Heart right ventricle (tissue), 16 donors: ENCODE data around the gene EPC2. TPM values are rescaled to one million over a fixed set of nuclear protein-coding genes. Genes with fewer than 3 reads are reported as not detected.

Experiments
- ATAC-seq, 8 donors: fragments of 200-7000 bp; cut with Tn5 transposase; one replicate each; pipeline ENCODE4 v1.9.1; 2020; ENCODE audit warnings: mild to moderate bottlenecking in 8 of 8, moderate library complexity in 8 of 8, moderate number of reproducible peaks in 1 of 8
- DNase-seq, 2 donors: peaks; one replicate each; pipeline ENCODE4 v3.0.0-alpha.2; 2020
- H3K27ac ChIP-seq, 10 donors: fragments of 200-600 bp; sonication (generic) in 2 of 10; one replicate each; pipeline versions ENCODE4 v1.5.0 to v1.8.0; 2020 to 2022; ENCODE audit warnings: mild to moderate bottlenecking in 3 of 10
- H3K27me3 ChIP-seq, 7 donors: fragments of 200-600 bp; one replicate each; pipeline ENCODE4 v1.8.0; 2021 to 2022; ENCODE audit warnings: mild to moderate bottlenecking in 2 of 7
- H3K36me3 ChIP-seq, 9 donors: fragments of 200-600 bp; sonication (generic) in 1 of 9; one replicate each; pipeline versions ENCODE4 v1.5.0 to v1.8.0; 2020 to 2022; ENCODE audit warnings: mild to moderate bottlenecking in 2 of 9
- H3K4me1 ChIP-seq, 9 donors: fragments of 200-600 bp; sonication (generic) in 1 of 9; one replicate each; pipeline versions ENCODE4 v1.5.0 to v1.8.0; 2020 to 2022; ENCODE audit warnings: mild to moderate bottlenecking in 4 of 9
- H3K4me3 ChIP-seq, 10 donors: fragments of 200-600 bp; sonication (generic) in 2 of 10; one replicate each; pipeline versions ENCODE4 v1.5.0 to v1.8.0; 2020 to 2022; ENCODE audit warnings: mild to moderate bottlenecking in 7 of 10, moderate library complexity in 2 of 10
- H3K9me3 ChIP-seq, 11 donors: fragments of 200-600 bp in 10 of 11; sonication (generic) in 2 of 11; one replicate each; pipeline versions ENCODE4 v1.5.0 to v1.8.0; 2013 to 2022; ENCODE audit warnings: mild to moderate bottlenecking in 2 of 11, control low read depth in 1 of 11, moderate library complexity in 1 of 11
- CTCF ChIP-seq, 9 donors: fragments of 200-600 bp; sonication (generic) in 2 of 9; IDR thresholded peaks; one replicate each; pipeline versions ENCODE4 v1.5.0 to v1.8.0; 2021 to 2022; ENCODE audit warnings: antibody characterized with exemption in 9 of 9, mild to moderate bottlenecking in 5 of 9, moderate library complexity in 1 of 9
- WGBS, 2 donors: extraction: QIAGEN DNeasy Blood & Tissue Kit; methylation state at CpG; one replicate each; pipeline ENCODE4 v1.1.7; 2013; ENCODE audit warnings: inconsistent platforms in 1 of 2; 5-methylcytosine and 5-hydroxymethylcytosine counted together
- intact Hi-C, 10 donors: fragments of 100-400 bp; cut with DNase I; formaldehyde crosslinking; loops; one replicate each; pipeline versions ENCODE4 v1.11.1 to v1.14.2; 2022
- polyA plus RNA-seq, 2 donors: library from polyadenylated mRNA; stranded (reverse); fragments of 200-250 nt; gene quantifications; one replicate each; pipeline ENCODE4 v1.2.3, GENCODE V29; 2013
- total RNA-seq, 10 donors: library from RNA; stranded (reverse); fragmentation: NEBNext Ultra II Directional in 3 of 10; extraction: Animal tissue kit (Norgen Biotek cat#: 25700) in 3 of 10; gene quantifications; one replicate each; pipeline versions ENCODE4 v1.2.1 to v1.2.4, GENCODE V29; 2021 to 2023
- donor health status: Arrhythmogenic right ventricular cardiomyopathy.
- donor health status: ischemic (EF 13 %, LVEDD 7.1; RV severe dilation, severe dysfunction).
- donor health status: healthy with polysubstance abuse.
- donor health status: DM: no; HTN: yes; CAD: no.
- donor health status: DM: no; HTN: no; CAD: no.
- donor health status: ischemic (EF 25% LVEDD 6.9; RV normal size, moderate dysfunction).
- donor health status: ischemic (EF 25% LVEDD 5.7; RV mildly dilated, moderate dysfunction).
- donor health status: healthy.
- donor health status: DM: yes; HTN: yes; CAD: no.
- donor health status: Ischemic cardiomyopathy.
- donor health status: ischemic (EF 35%, LVEDD 5.7; RV mildly dilated, moderate dysfunction).
- donor health status: nonischemic (EF 11% LVEDD 7.7; RV severe dilation, severe dysfunction).
- donor health status: DM: yes; HTN: yes; CAD: no.
- donor health status: PGD.
- donor health status: ischemic (EF 29% LVEDD 5.4; RV normal size, mild dysfunction).
- donor health status: nonischemic (EF 23%, LVEDD 6.1; RV moderate dilation, normal function).

Gene EPC2
- total and polyA plus RNA-seq, 12 donors, result 5.5 to 28.8 (median 20.9) TPM

- Histone ChIP-seq H3K27ac (no peak overlapping the region), H3K36me3 (peaks cover 0 to 33% (median 8%) of the 10 kb centered on the region in 9 donors), H3K4me1 (peaks cover 0 to 5% (median 0%) of the 10 kb centered on the region in 9 donors), H3K9me3 (no peaks in the 10 kb centered on the region), H3K4me3 (no peak overlapping the region), H3K27me3 (no peaks in the 10 kb centered on the region)
- no peak for TF ChIP-seq CTCF (IDR thresholded peaks at IDR 0.05)
- ATAC-seq (no peak), DNase-seq (no peak)
- intact Hi-C loops, result no loop called here
- 91 to 95% methylated on average over 4 of the region's 4 CpGs for WGBS, 2 donors
Observed at GRCh38 chr2:148756292-148756975, 111.9 kb downstream of the EPC2 start.

GRCh38 chr2:148764815-148765214 is 120.3 kb downstream of the EPC2 start:
- Histone ChIP-seq H3K27ac (no peak overlapping the region), H3K27me3 (no peaks in the 10 kb centered on the region), H3K9me3 (no peaks in the 10 kb centered on the region), H3K4me1 (peaks cover 0 to 4% (median 0%) of the 10 kb centered on the region in 9 donors), H3K4me3 (no peak overlapping the region), H3K36me3 (peaks cover 0 to 79% (median 8%) of the 10 kb centered on the region in 9 donors)
- ATAC-seq (no peak), DNase-seq (no peak)
- no peak for TF ChIP-seq CTCF (IDR thresholded peaks at IDR 0.05)
- intact Hi-C loops, result loop anchor here in 1 of 10 donors (10.0 kb wide), 1 partner anchor 110 kb away; no protein-coding TSS in a partner anchor
- 89% methylated on average over 3 of the region's 3 CpGs for WGBS, 2 donors

- H3K4me1 ChIP-seq, result no peaks in the 10 kb centered on the region
- no peak for TF ChIP-seq CTCF (IDR thresholded peaks at IDR 0.05)
- H3K27me3 ChIP-seq, result no peaks in the 10 kb centered on the region
- no peak overlapping the region for H3K27ac ChIP-seq
- ATAC-seq (no peak), DNase-seq (no peak)
- 95% methylated on average over 4 of the region's 4 CpGs for WGBS, 2 donors
- H3K9me3 ChIP-seq, result no peaks in the 10 kb centered on the region
- no peak overlapping the region for H3K4me3 ChIP-seq
- H3K36me3 ChIP-seq, result peaks cover 0 to 98% (median 21%) of the 10 kb centered on the region in 9 donors
- intact Hi-C loops, result loop anchor here in 1 of 10 donors (10.0 kb wide), 1 partner anchor 115 kb away; no protein-coding TSS in a partner anchor
Observed at GRCh38 chr2:148770047-148770446, 125.5 kb downstream of the EPC2 start.

- intact Hi-C loops, result no loop called here
Observed at GRCh38 chr2:148781544-148781943, 137.0 kb downstream of the EPC2 start.

More at GRCh38 chr2:148781544-148781943, 137.0 kb downstream of the EPC2 start:
- TF ChIP-seq CTCF (IDR thresholded peaks at IDR 0.05), result no peak
- WGBS, 2 donors, result 97 to 98% methylated on average over 5 of the region's 5 CpGs
- no peaks in the 10 kb centered on the region for H3K9me3 ChIP-seq
- peaks cover 0 to 3% (median 0%) of the 10 kb centered on the region in 9 donors for H3K4me1 ChIP-seq
- no peak overlapping the region for H3K27ac ChIP-seq
- H3K36me3 ChIP-seq, result peaks cover 0 to 79% (median 35%) of the 10 kb centered on the region in 9 donors
- ATAC-seq, result no peak
- no peak for DNase-seq
- H3K4me3 ChIP-seq, result no peak overlapping the region
- no peaks in the 10 kb centered on the region for H3K27me3 ChIP-seq
